Measurements from ENCODE around the gene HMOX1.
"Not testable (repeated sequence)": the region's sequence is repeated elsewhere in the genome, so short reads cannot be mapped to it uniquely, and the experiment has no call there.

Gene HMOX1

GRCh38 chr22:35380013-35380412, 883 bp upstream of the HMOX1 start:
- no peak for DNase-seq (ENCODE audit: low read depth in 2 of 2)

GRCh38 chr22:35381424-35382009, 621 bp downstream of the HMOX1 start:
- no peak for DNase-seq (ENCODE audit: low read depth in 2 of 2)

GRCh38 chr22:35383679-35384071, 2.8 kb downstream of the HMOX1 start:
- DNase-seq (ENCODE audit: low read depth in 2 of 2): no peak

GRCh38 chr22:35384527-35384926, 3.6 kb downstream of the HMOX1 start:
- DNase-seq (ENCODE audit: low read depth in 2 of 2): no peak

- DNase-seq (ENCODE audit: low read depth in 2 of 2): no peak
These were observed 4.2 kb downstream of the HMOX1 start for GRCh38 chr22:35384975-35385588.

- no peak for DNase-seq (ENCODE audit: low read depth in 2 of 2)
These were observed 5.9 kb downstream of the HMOX1 start for GRCh38 chr22:35386670-35387288.

GRCh38 chr22:35390933-35391332, 10.0 kb downstream of the HMOX1 start:
- DNase-seq (ENCODE audit: low read depth in 2 of 2): no peak

- no peak for DNase-seq (ENCODE audit: low read depth in 2 of 2)
These were observed 11.5 kb downstream of the HMOX1 start for GRCh38 chr22:35392357-35392756.

- no peak for DNase-seq (ENCODE audit: low read depth in 2 of 2)
These were observed 12.5 kb downstream of the HMOX1 start for GRCh38 chr22:35393116-35394010.

- no peak for DNase-seq (ENCODE audit: low read depth in 2 of 2)
These were observed 13.1 kb downstream of the HMOX1 start for GRCh38 chr22:35394011-35394312.

- no peak for DNase-seq (ENCODE audit: low read depth in 2 of 2)
These were observed 14.1 kb downstream of the HMOX1 start for GRCh38 chr22:35394810-35395563.

GRCh38 chr22:35396622-35397021, 15.7 kb downstream of the HMOX1 start:
- DNase-seq (ENCODE audit: low read depth in 2 of 2): not testable (repeated sequence)

- DNase-seq (ENCODE audit: low read depth in 2 of 2): no peak
These were observed 16.4 kb downstream of the HMOX1 start for GRCh38 chr22:35397095-35397904.

- no peak for DNase-seq (ENCODE audit: low read depth in 2 of 2)
These were observed 17.7 kb downstream of the HMOX1 start for GRCh38 chr22:35398591-35398973.

GRCh38 chr22:35399114-35399677, 18.3 kb downstream of the HMOX1 start:
- DNase-seq (ENCODE audit: low read depth in 2 of 2): no peak

GRCh38 chr22:35399678-35400500, 19.0 kb downstream of the HMOX1 start, which contains the start of gene MCM5:
TSS of gene MCM5 (plus strand) at chr22:35400140. CDS start at chr22:35400439, 299 bp downstream.
- DNase-seq (ENCODE audit: low read depth in 2 of 2): peak; percentile 86 to 92

GRCh38 chr22:35400501-35400790, 19.6 kb downstream of the HMOX1 start:
- DNase-seq (ENCODE audit: low read depth in 2 of 2): no peak

GRCh38 chr22:35401863-35402262, 21.0 kb downstream of the HMOX1 start:
- DNase-seq (ENCODE audit: low read depth in 2 of 2): no peak

GRCh38 chr22:35403356-35403755, 22.5 kb downstream of the HMOX1 start:
- no peak for DNase-seq (ENCODE audit: low read depth in 2 of 2)

- no peak for DNase-seq (ENCODE audit: low read depth in 2 of 2)
These were observed 23.3 kb downstream of the HMOX1 start for GRCh38 chr22:35404176-35404575.
